ENCODE measurements around the gene APPL2. TPM values are rescaled to one million over a fixed set of nuclear protein-coding genes. Genes with fewer than 3 reads are reported as not detected.

Gene APPL2
- total RNA-seq, 6 experiments from 2014 or later, result 10.2 to 23.2 (median 16.5) TPM

- no peak overlapping the region for H3K4me3 ChIP-seq
- ATAC-seq (peak in 1 of 4 donors; percentile 12), DNase-seq (no peak)
- WGBS (ENCODE audit: insufficient coverage, low coverage, low lambda C conversion rate, missing lambda C conversion rate), result 62% methylated on average over 13 of the region's 13 CpGs
- no peaks in the 10 kb centered on the region for H3K27me3 ChIP-seq
- H3K36me3 ChIP-seq, result peaks cover 0 to 6% (median 1%) of the 10 kb centered on the region in 4 donors
- intact Hi-C loops (cut with DNase I), result no loop called here
- H3K4me1 ChIP-seq, result peaks cover 0 to 12% (median 0%) of the 10 kb centered on the region in 4 donors
- H3K27ac ChIP-seq, result no peak overlapping the region
- H3K9me3 ChIP-seq, result no peaks in the 10 kb centered on the region
- no peak for TF ChIP-seq CTCF (IDR thresholded peaks at IDR 0.05)
- TF ChIP-seq POLR2A (IDR thresholded peaks at IDR 0.05), result no peak
Observed at GRCh38 chr12:105222726-105223351, 13.1 kb downstream of the APPL2 start.

- WGBS (ENCODE audit: insufficient coverage, low coverage, low lambda C conversion rate, missing lambda C conversion rate), result 73% methylated on average over 2 of the region's 4 CpGs
Observed at GRCh38 chr12:105222284-105222655, 13.7 kb downstream of the APPL2 start.

GRCh38 chr12:105221583-105222283 is 14.2 kb downstream of the APPL2 start:
- intact Hi-C loops (cut with DNase I), result no loop called here
- H3K36me3 ChIP-seq, result peaks cover 0 to 3% (median under 1%) of the 10 kb centered on the region in 4 donors
- no peaks in the 10 kb centered on the region for H3K9me3 ChIP-seq
- H3K27ac ChIP-seq, result no peak overlapping the region
- DNase-seq (peak in 1 of 3 donors; percentile 43), ATAC-seq (no peak)
- H3K4me1 ChIP-seq, result peaks cover 0 to 18% (median 0%) of the 10 kb centered on the region in 4 donors
- no peak overlapping the region for H3K4me3 ChIP-seq
- WGBS (ENCODE audit: insufficient coverage, low coverage, low lambda C conversion rate, missing lambda C conversion rate), result 79% methylated on average over 19 of the region's 19 CpGs
- TF ChIP-seq CTCF (IDR thresholded peaks at IDR 0.05) (no peak), POLR2A (IDR thresholded peaks at IDR 0.05) (no peak)
- no peaks in the 10 kb centered on the region for H3K27me3 ChIP-seq

More at GRCh38 chr12:105222284-105222655, 13.7 kb downstream of the APPL2 start:
- Histone ChIP-seq H3K27ac (no peak overlapping the region), H3K27me3 (no peaks in the 10 kb centered on the region), H3K4me3 (no peak overlapping the region), H3K4me1 (peaks cover 0 to 14% (median 0%) of the 10 kb centered on the region in 4 donors), H3K36me3 (peaks cover 0 to 3% (median under 1%) of the 10 kb centered on the region in 4 donors), H3K9me3 (no peaks in the 10 kb centered on the region)
- TF ChIP-seq POLR2A (IDR thresholded peaks at IDR 0.05) (no peak), CTCF (IDR thresholded peaks at IDR 0.05) (no peak)
- DNase-seq (no peak), ATAC-seq (no peak)
- intact Hi-C loops (cut with DNase I), result no loop called here

- DNase-seq, result no peak
- peaks cover 0 to 6% (median 1%) of the 10 kb centered on the region in 4 donors for H3K36me3 ChIP-seq
- H3K4me1 ChIP-seq, result peaks cover 0 to 26% (median under 1%) of the 10 kb centered on the region in 4 donors
- no peak overlapping the region for H3K27ac ChIP-seq
- intact Hi-C loops (cut with DNase I), result no loop called here
- no peaks in the 10 kb centered on the region for H3K27me3 ChIP-seq
- TF ChIP-seq CTCF (IDR thresholded peaks at IDR 0.05) (no peak), POLR2A (IDR thresholded peaks at IDR 0.05) (no peak)
- no peaks in the 10 kb centered on the region for H3K9me3 ChIP-seq
- no peak for ATAC-seq
- WGBS (ENCODE audit: insufficient coverage, low coverage, low lambda C conversion rate, missing lambda C conversion rate), result 58% methylated on average over 3 of the region's 3 CpGs
- H3K4me3 ChIP-seq, result no peak overlapping the region
Observed at GRCh38 chr12:105220929-105221290, 15.1 kb downstream of the APPL2 start.

Data from right lobe of liver (tissue), 6 donors.